Endothelial cell of umbilical vein (primary cell): ENCODE results near the gene RELN. TPM values are rescaled to one million over a fixed set of nuclear protein-coding genes. Genes with fewer than 3 reads are reported as not detected.

Experiments used
- BruUV-seq: library from RNA; stranded (reverse); fragments of 400-500 nt; replicated peaks from 2 replicates; lab custom pipeline; 2021; lab: Mats Ljungman, UMichigan
- CTCF ChIA-PET: fragments of 300-600, 350-600 bp; sonication (Branson Sonifier 250); formaldehyde crosslinking; loops from one replicate; lab custom pipeline; 2021; ENCODE audit warnings: antibody characterized with exemption, inconsistent platforms; lab: Charles Lee
- POLR2A ChIA-PET: fragments of 300-600, 350-600 bp; sonication (Branson Sonifier 250); formaldehyde crosslinking; loops from one replicate; lab custom pipeline; 2021; ENCODE audit warnings: antibody characterized with exemption, inconsistent platforms; lab: Charles Lee
- DNase-seq: peaks from one replicate; pipeline ENCODE4 v3.0.0-alpha.2; 2011; ENCODE audit warnings: low read depth, low spot score
- FAIRE-seq: peaks from 2 replicates; lab custom pipeline; 2011; peaks lifted over from hg19 to GRCh38; lab: Jason Lieb, UNC
- H2AFZ ChIP-seq: 2 replicates; pipeline ENCODE4 v1.6.0; 2012; ENCODE audit warnings: low read depth, low read length, control low read depth, inconsistent platforms
- H3K27ac ChIP-seq: 2 replicates; pipeline ENCODE4 v1.5.1; 2011; ENCODE audit warnings: low read depth, mild to moderate bottlenecking, control low read depth, low read length, moderate library complexity; ENCODE audit not compliant: insufficient read depth
- H3K27me3 ChIP-seq, 2 experiments: 2 replicates each; pipeline versions ENCODE4 v1.6.0 to v1.6.1; 2011; ENCODE audit warnings: low read length in 2 of 2, mixed read lengths in 1 of 2; ENCODE audit not compliant: control insufficient read depth in 2 of 2, insufficient read depth in 2 of 2
- H3K36me3 ChIP-seq, 2 experiments: 2 replicates in 1 of 2; 3 replicates in 1 of 2; pipeline ENCODE4 v1.5.1; 2011; ENCODE audit warnings: low read length in 2 of 2, mild to moderate bottlenecking in 1 of 2, moderate library complexity in 1 of 2; ENCODE audit not compliant: control insufficient read depth in 2 of 2, insufficient read depth in 2 of 2; ENCODE audit errors: extremely low read depth in 1 of 2
- H3K4me1 ChIP-seq: 3 replicates; pipeline ENCODE4 v1.5.1; 2011; ENCODE audit warnings: mild to moderate bottlenecking, low read length; ENCODE audit not compliant: control insufficient read depth, insufficient read depth; ENCODE audit errors: extremely low read depth
- H3K4me2 ChIP-seq: 2 replicates; pipeline ENCODE4 v1.6.1; 2011; ENCODE audit warnings: low read length, control low read depth, mixed read lengths; ENCODE audit not compliant: insufficient read depth
- H3K4me3 ChIP-seq, 3 experiments: fragments of 200-600 bp in 1 of 3; sonication (generic), shearing (Covaris generic) in 1 of 3; replicated peaks in 1 of 3; 2 replicates each; pipeline ENCODE4 v1.5.1; 2011 to 2016; ENCODE audit warnings: control low read depth in 3 of 3, low read length in 3 of 3, mild to moderate bottlenecking in 2 of 3, inconsistent platforms in 1 of 3, low read depth in 1 of 3, moderate library complexity in 1 of 3; ENCODE audit not compliant: insufficient read depth in 1 of 3
- H3K79me2 ChIP-seq: 2 replicates; pipeline ENCODE4 v1.6.0; 2012; ENCODE audit warnings: low read length, inconsistent platforms; ENCODE audit not compliant: control insufficient read depth, insufficient read depth
- H3K9ac ChIP-seq: replicated peaks from 2 replicates; pipeline ENCODE3; 2011; ENCODE audit warnings: low read length, control low read depth; ENCODE audit not compliant: insufficient read depth; ENCODE audit errors: extremely low read depth
- H3K9me1 ChIP-seq: replicated peaks from 3 replicates; pipeline ENCODE4 v1.6.0; 2011; ENCODE audit warnings: mild to moderate bottlenecking, low read length; ENCODE audit not compliant: control insufficient read depth, insufficient read depth; ENCODE audit errors: extremely low read depth
- H3K9me3 ChIP-seq: replicated peaks from 2 replicates; pipeline ENCODE4 v1.5.1; 2012; ENCODE audit warnings: low read length, inconsistent platforms; ENCODE audit not compliant: control insufficient read depth, insufficient read depth
- H4K20me1 ChIP-seq: replicated peaks from 2 replicates; pipeline ENCODE3; 2011; ENCODE audit warnings: mild to moderate bottlenecking, low read length; ENCODE audit not compliant: control insufficient read depth, insufficient read depth; ENCODE audit errors: extremely low read depth
- CTCF ChIP-seq, 2 donors: IDR thresholded peaks; 1 replicate in 1 of 2; 2 replicates in 1 of 2; pipeline ENCODE4 v1.5.1; 2011; ENCODE audit warnings: low read length in 2 of 2, mild to moderate bottlenecking in 2 of 2, moderate library complexity in 2 of 2, control low read depth in 1 of 2, inconsistent platforms in 1 of 2, low read depth in 1 of 2; ENCODE audit not compliant: insufficient read depth in 1 of 2; ENCODE audit errors: extremely low read depth in 1 of 2
- EZH2 ChIP-seq: IDR thresholded peaks from 2 replicates; pipeline ENCODE4 v1.6.1; 2012; ENCODE audit warnings: borderline replicate concordance, low read depth, mild to moderate bottlenecking, moderate library complexity, low read length, inconsistent platforms; ENCODE audit not compliant: severe bottlenecking
- FOS ChIP-seq: IDR thresholded peaks from 2 replicates; pipeline ENCODE4 v1.6.1; 2011; ENCODE audit warnings: mild to moderate bottlenecking, low read length, moderate library complexity, borderline replicate concordance; ENCODE audit not compliant: insufficient read depth
- GATA2 ChIP-seq: IDR thresholded peaks from 2 replicates; pipeline ENCODE4 v1.7.0; 2011; ENCODE audit warnings: low read depth, mild to moderate bottlenecking, moderate library complexity, mixed read lengths, low read length; ENCODE audit not compliant: insufficient read length, insufficient read depth
- JUN ChIP-seq: IDR thresholded peaks from 2 replicates; pipeline ENCODE4 v1.6.1; 2011; ENCODE audit warnings: borderline replicate concordance, low read depth; ENCODE audit not compliant: insufficient read length, insufficient read depth
- MAX ChIP-seq: IDR thresholded peaks from 2 replicates; pipeline ENCODE4 v1.6.1; 2011; ENCODE audit not compliant: insufficient read depth, insufficient read length
- MYC ChIP-seq: IDR thresholded peaks from one replicate; pipeline ENCODE4 v1.6.1; 2011; ENCODE audit warnings: mild to moderate bottlenecking, low read depth, low read length
- POLR2A ChIP-seq: IDR thresholded peaks from 2 replicates; pipeline ENCODE4 v1.6.1; 2012; ENCODE audit warnings: low read depth, mild to moderate bottlenecking, control low read depth, low read length
- POLR2AphosphoS5 ChIP-seq: IDR thresholded peaks from 2 replicates; pipeline ENCODE4 v1.6.1; 2012; ENCODE audit warnings: low read depth, mild to moderate bottlenecking, control low read depth, low read length, moderate library complexity; ENCODE audit not compliant: insufficient read depth
- dilution Hi-C: fragments of 300-500 bp; cut with MboI; formaldehyde crosslinking; loops from one replicate; pipeline ENCODE4 v1.15.0; 2019; ENCODE audit warnings: low sequenced_read_pairs; ENCODE audit not compliant: extremely low pct_ligation_motif_present
- intact Hi-C: fragments of 100-400 bp; cut with micrococcal nuclease; formaldehyde crosslinking; loops from one replicate; pipeline ENCODE4 v1.10.0; 2022
- polyA plus RNA-seq, 4 experiments: library from polyadenylated mRNA; depleted of rRNA in 3 of 4; stranded (reverse) in 3 of 4; unstranded in 1 of 4; fragments of >200 nt; gene quantifications; 2 replicates each; pipeline versions ENCODE4 v1.2.1 to v1.2.3, GENCODE V29; 2011 to 2012; ENCODE audit warnings: missing spikeins in 1 of 4
- total RNA-seq: library from RNA; stranded (reverse); gene quantifications from 2 replicates; pipeline ENCODE4 v1.2.3, GENCODE V29; 2021

RELN gene
- total and polyA plus RNA-seq, 2 donors (not counting 3 experiments of a cell fraction or from before 2014, with no cell fraction given) = 0.15 to 0.22 TPM

DNA sequence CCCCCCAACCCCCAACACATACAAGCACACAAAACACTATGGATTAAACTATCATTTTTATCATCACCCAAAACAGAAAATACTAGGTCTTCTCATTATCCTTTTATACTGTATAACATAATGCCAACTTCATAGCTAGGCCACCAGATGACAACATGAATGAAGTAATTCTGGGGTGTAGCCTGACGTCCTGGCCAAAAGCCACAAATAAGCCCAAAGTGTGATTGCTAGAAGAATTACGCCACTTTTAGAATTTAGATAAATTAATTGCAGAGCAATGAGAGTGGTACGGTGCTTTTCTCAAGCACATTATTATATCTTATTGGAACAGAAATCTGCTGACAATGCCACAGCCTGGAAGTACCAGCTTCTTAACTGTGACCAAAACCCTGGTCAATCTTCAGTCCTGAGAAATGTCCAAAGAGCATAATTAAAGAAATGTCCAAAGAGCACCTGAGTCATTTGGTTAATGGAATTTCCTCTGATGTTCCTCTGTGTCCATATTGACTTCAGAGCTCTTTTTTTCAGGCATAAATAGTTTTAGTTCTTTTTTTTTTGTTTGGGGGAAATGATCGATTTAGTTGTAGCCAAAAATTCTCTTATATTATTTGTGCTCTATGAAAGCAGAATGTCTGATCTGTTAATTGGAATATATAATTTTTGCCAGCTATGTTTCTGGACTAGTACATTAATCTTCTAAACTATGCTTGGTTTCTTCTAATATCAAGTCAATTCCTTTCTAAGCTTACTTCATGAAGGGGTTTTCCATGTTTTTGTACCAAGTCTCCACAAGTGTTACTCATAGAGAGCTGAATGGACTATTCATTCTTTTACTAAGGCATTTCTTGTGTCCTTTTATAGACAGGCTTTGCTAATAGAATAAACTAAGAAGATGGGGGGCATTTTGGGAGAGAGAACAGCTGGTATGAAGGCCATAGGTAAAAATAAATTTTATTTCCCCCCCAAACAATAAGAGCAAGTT, 310.0 kb downstream of the RELN start:
- Histone ChIP-seq H3K9ac (no peak overlapping the region), H3K36me3 (no peaks in the 10 kb centered on the region), H3K27me3 (no peaks in the 10 kb centered on the region), H3K4me1 (no peaks in the 10 kb centered on the region), H4K20me1 (no peaks in the 10 kb centered on the region), H3K4me2 (no peak overlapping the region), H3K79me2 (no peaks in the 10 kb centered on the region), H3K9me1 (no peaks in the 10 kb centered on the region), H2AFZ (no peak overlapping the region), H3K9me3 (no peaks in the 10 kb centered on the region), H3K4me3 (no peak overlapping the region), H3K27ac (no peak overlapping the region)
- no peak for DNase-seq
- no peak for FAIRE-seq
- intact Hi-C loops = no loop called here
- POLR2A ChIA-PET = no interaction called here
- no TSS peak for BruUV-seq
- TF ChIP-seq POLR2AphosphoS5 (no peak), GATA2 (no peak), JUN (no peak), CTCF (IDR thresholded peaks at IDR 0.05; ENCODE audit: extremely low read depth in 1 of 2, insufficient read depth in 1 of 2, low read depth in 1 of 2, low read length in 2 of 2) (no peak), EZH2 (no peak), FOS (no peak), MAX (no peak), POLR2A (no peak), MYC (no peak)
- CTCF ChIA-PET = interaction anchor here (0.9 to 3.4 kb wide), 2 partner anchors 8 to 11 kb away, joined by 3 to 12 read pairs; no protein-coding TSS in a partner anchor
- dilution Hi-C loops = no loop called here
